Right lung (tissue), 5 donors: ENCODE data around the gene NHS. TPM values are rescaled to one million over a fixed set of nuclear protein-coding genes. Genes with fewer than 3 reads are reported as not detected.
"Not testable (repeated sequence)": the region's sequence is repeated elsewhere in the genome, so short reads cannot be mapped to it uniquely, and the experiment has no call there.

Experiments used
- DNase-seq, 2 donors: peaks; one replicate each; pipeline ENCODE4 v3.0.0-alpha.2; 2013
- polyA plus RNA-seq, 5 donors: library from polyadenylated mRNA; unstranded; fragments of 120-200 nt; gene quantifications; one replicate each; pipeline versions ENCODE4 v1.2.1 to v1.2.3, GENCODE V29; 2013; ENCODE audit warnings: inconsistent platforms in 1 of 5, low replicate concordance in 1 of 5; ENCODE audit not compliant: insufficient read length in 5 of 5, insufficient read depth in 1 of 5

NHS gene
- polyA plus RNA-seq, 5 donors, result 5.0 to 7.8 (median 7.2) TPM

DNA sequence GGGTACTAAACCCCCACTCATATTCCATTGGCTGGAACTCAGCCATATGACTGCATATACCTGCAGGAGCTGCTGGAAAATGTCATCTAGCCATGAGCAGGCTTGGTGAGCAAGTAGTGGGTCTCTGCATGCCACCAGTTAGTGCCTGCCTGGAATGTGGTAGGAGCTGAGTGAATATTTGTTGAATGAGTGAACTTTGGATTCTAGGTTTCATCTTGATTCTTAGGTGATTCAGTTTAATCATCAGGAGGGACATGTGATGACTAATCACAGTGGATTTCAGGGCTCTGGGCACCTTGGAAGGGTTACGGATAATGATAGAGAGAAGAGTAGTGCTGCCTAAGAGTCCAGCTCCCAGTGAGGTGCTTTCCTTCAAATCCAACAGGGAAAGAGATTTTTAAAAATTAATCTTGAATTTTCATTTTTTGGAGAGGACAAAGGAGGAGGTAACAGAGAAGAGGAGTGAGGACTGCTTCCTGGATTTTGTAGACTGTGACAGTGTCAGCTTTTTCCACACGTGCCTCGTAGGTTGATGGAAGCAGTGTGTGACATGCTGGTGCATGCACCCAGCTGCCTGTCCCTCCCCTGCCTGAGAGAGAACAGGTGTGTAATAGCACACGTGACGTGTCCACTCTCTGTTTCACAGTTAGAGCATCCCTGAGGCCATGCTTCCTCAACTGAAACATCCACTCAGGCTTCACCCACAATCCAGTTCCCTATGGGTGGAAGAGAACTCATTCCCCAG is 30.4 kb downstream of the NHS start:
- no peak for DNase-seq

DNA sequence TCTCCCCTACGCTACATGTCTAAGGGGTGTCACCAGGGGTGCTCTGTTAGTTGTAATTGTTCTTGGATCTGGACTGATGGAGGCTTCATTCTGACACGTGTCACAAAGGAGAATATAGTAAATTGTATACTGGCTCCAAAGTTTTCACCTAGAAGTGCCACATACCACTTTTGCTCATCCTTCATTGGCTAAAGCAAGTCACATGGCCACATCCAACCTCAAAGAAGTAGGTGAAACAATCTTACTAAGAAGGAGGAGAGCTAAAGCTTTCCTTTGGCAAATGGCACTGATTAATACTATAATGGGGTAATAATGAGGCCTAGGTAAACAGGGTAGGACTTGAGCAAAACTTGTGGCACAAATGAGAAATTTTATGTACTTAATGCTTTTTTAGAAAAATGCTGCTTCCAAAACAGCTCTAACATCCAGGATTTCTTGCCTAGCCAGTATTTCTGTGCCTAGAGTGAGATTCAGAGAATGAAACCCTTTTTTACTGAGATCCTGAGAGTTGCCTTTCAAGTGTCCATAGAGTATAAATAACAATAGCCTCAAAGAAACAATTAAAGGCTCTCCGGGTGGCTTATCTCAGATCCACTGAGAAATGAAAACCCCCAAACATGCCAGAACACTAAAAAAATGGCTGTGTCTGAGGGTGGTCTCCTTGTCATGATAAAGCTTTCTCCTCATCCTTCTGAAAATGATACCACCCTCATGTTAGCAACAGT is 34.7 kb downstream of the NHS start:
- DNase-seq, result no peak

DNA sequence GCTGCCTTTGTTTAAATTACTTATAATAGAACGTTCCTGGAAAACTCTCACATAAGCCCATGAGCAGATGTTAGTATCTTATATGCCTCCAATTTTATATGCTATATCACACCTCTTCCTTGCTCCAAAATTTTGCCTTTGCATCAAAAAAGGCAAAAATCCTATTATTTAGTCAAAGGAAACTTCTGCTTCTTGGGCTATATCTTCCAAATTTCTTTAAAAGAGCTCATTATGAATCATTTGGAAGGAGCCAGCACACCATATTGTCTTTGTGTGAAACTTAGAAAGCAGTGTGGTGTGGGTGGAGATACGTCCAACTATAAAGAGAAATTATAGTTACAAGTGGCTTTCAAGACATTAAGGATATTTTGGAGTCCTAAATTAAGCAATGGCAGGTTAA is 35.7 kb downstream of the NHS start:
- no peak for DNase-seq

DNA sequence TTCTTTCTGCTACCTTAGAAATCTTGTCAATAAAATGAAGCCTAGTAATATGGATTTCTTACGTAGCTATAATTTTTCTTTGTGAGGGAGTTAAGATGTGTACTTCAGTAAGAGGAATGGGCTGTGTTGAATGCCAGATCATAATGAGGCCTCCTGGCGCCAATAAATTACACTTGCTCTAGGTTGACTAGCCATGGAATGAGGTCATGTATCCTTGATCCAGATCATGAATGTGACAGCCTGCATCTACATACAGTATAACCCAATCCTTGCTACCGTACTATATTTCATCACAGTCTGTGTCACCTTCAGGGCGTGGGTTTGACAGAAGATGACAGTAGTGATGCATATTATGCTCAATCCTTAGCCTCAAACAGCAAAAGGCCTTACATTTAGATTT is 36.2 kb downstream of the NHS start:
- no peak for DNase-seq

DNA sequence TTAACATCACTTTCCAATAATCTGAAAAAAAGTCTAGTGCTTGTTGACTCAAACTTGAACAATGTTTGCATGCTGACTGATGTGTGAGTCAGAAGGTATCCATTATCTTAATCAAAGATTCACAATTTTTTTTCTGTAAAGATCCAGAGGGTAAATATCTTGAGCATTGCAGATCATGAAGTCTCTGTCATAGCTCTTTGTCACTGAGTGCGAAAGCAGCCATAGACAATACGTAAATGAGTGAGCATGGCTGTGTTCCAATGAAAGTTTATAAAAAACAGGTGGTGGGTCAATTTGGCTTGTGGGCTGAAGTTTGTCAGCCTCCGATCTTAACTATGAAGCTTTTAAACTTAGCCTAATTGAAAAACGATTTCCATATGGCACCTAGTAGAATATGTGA is 37.7 kb downstream of the NHS start:
- no peak for DNase-seq

DNA sequence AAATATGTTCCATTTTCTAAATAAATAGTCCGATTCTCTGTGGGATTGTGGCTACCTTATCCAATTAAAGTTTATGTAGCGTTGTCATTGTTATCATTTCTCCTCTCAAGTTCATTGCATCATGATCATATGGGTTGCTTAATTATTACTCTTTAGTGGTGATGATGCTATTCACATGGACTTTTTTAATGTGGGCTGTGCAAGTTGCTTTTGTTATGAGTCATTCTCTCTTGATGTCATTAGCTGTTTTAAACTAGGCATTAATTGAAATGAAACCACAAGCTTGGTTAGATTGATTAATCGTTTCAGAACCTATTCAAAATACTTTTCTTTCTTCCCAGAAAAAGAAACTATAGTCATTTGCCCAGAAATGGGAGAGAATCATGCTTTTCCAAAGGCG is 38.2 kb downstream of the NHS start:
- DNase-seq, result no peak

DNA sequence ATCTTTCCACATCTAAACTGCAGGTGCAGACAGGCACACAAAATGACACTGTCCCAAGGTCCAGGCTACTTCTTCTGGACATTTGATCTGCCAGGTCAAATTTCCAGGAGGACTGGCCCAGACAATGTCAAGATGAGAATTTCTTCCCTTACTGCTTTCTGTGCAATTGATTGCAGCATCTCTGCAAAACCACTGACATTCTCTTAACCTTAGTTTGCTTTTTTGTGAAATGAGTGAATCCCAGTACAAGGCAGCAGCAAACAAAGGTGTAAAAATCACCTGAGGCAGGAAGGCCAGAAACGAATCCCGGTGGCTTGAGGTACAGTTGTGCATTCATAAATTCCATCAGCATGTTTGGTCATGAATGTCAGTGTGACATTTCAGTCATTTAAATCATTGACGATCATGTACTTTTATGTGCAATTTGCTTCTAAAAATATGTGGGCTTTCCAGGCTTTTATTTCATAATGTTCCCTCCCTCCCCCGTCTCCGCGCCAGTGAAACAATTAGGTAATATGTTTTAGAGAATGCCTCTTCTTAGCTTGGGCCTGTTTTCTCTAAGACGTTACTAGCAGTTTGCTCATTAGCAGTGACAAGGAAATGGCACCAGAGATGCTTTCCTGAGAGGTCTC is 39.1 kb downstream of the NHS start:
- DNase-seq, result no peak

DNA sequence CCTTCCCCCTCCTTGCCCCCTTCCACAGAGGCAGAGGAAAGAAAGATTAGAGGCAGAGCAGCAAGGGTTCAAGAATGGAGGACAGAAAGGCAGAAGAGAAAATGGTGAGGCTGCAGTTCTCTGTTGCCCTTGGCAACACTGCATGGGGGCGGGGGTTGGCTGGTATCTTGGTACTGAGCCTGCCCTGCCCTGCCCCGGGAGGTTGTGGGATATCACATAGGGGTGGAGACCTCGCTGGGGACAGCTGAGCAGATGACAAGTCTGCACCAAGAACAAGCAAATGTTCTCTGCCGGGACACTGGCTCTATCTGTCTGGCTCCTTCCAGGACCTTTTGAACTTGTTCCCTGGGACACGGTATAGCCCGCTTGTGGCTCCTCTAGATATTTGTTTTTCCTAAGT is 39.8 kb downstream of the NHS start:
- DNase-seq, result no peak

DNA sequence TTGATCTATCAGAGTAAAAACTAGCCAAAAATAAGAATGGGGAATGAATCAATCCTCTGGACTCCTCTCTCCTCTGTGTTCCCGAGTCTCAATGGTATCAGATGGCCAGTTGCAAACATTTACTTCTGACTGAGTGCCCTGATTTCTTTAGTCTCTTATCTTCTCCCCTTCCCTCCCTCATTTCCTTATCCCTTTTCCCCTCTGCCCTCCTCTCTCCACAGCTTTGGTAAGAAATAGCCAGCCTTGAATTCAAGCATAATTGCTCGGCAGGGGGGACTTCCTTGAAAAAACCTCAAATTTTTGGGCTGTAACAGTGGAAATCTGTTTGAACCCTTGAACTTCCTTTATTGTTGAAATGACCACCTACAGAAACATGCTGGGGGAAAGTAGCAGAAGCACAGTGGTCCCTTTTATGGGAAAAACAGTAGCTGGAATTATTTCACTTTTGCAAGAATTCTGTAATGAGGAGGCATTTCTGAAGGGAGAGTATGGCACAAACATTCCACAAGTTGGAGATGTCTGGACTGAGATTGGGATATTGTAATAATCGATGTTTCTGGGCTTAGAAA is 40.3 kb downstream of the NHS start:
- no peak for DNase-seq

DNA sequence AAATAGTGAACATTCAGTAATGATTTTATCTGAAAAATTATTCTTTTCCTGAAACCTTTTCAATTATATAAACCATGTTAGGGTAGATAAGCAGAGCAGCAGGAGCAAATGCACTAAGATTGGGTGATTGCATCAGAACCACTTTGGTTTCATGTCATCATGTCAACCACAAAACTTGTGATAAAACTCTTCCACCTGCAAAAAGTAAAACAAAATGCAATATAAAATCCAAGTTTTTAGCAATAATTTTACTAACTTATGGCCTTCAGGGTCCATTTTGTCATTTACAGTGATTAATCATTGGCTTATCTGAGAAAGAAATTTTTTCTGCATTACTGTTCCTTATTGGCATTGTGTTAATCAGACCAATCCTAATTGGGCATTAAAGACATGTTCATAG is 42.4 kb downstream of the NHS start:
- DNase-seq, result no peak

DNA sequence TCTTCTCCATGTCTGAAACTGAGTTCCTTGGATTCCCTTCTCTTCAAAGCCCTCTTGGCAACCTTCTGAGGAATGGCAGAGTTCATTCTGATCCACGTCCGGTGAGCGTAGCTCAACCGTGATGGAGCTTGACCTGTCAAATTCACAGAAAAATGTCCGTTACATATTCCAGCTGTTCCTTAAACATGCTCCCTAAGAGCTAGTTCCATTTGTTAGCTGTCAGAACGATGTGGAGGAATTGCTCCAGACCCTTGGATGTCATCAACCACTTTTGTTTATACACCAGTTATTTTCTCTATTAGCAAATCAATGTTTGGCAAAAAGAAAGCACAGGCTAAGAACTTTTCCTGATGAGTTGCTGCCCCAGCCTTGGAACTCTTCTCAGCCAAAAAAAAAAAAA is 50.1 kb downstream of the NHS start:
- peak; percentile 24 to 31 for DNase-seq

DNA sequence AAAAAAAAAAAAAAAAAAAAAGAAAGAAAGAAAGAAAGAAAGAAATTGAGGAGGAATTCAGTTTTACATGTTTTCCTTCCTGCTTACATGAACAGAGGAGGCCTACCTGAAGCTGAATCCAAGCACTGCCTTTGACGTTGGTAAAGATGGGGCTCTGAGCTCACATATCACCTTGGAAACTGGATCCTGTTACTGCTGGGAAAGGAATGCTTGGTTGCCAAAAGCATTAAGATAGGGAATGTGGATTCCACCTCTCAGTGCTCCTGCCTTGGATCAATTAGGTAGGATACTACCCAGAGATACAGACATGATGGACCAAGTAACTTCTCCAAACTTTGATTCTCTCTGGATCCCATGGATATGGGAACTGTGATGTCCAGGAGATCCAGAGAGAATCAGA is 50.6 kb downstream of the NHS start:
- no peak for DNase-seq

DNA sequence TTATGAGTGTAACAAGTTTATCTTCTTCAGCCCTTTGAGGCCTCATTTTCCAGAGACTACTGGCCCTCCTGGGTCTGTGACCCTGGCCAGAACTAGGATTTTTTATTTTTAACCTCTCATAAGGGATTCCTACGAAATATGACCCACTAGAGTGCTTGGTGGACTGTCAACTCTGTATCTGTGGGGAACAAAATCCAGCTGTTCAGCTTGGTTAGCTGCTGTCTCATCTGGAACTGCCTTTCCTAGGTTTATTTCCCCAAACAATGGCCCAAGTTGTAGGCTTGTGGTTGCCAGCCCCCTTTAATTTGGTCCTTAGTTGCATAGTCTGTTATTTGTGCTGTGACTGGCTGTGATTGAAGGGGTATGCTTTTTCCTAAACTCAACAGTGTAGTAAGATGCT is 56.2 kb downstream of the NHS start:
- DNase-seq, result peak in 1 of 2 donors; percentile 38

DNA sequence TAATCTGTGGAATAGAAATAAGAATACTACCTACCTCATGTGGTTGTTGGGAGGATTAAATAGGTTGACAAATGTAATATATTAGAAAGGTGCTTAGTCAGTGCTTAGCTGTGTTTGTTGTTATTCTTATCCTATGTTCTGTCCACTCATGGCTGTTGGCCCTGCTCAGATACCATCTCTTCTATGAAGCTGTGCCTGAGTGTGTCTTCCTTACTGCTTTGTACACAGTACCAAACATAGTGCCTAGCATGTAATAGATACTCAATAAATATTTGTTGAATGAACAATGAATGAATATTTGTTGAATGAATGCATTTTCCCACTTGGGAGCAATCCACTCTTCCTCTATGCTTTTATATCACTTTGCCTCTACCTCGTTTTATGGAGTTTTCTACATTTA is 57.2 kb downstream of the NHS start:
- no peak for DNase-seq

DNA sequence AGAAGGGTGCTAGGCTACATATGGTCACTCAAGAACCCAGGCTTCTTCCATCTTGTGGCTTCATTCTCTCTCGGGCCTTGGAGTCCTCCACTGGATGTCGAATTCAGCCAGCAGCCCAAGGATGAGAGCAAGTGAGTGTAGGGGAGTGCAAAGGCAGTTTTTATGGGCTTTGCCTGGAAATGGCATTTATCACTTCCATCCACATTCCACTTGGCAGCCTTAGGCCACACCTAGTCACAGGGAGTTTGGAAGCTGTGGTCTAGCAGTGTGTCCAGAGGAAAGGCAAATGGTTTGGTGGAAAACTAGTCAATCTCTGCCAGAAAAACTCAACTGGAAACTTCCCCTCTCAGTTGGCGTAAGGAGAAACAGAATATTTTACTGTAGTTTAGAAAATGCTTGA is 59.0 kb downstream of the NHS start:
- DNase-seq, result no peak

DNA sequence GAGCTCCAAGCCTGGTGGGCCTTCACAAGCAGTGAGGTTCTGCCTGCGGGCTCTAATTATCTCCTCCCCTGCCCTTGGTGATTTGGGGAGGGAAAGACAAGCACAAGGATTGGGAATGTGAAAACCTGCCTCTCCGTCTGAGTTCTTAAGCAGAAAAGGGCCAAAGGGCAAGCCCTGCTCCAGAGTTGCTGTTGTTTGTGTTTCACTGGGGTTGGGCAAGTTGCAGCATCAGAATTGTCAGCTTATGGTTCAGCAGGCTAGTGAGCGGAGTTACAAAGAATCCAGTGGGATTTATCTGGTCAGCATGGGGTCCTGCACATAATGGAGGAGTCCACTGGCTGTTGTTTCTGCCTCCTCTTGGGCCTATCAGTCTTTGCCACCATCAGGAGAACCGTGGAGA is 60.5 kb downstream of the NHS start:
- DNase-seq, result no peak

DNA sequence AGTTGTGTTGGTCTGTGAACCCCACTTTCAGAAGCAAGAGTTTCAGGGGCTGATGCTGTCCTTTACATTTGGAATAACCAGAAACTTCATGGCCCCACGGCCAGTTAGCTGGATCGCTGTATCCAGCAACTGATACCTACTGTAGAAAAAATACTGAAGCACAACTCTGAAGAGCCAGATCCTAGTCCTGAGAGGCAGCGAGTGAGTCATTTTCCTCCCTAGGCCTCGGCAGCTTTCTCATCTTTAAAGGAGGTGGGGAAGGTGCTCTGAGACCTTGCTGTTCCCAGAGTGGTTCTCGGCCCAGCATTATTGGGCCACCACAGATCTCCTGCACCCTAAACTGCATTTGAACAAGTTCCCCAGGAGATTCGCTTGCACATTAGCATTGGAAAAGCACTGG is 63.2 kb downstream of the NHS start:
- DNase-seq, result no peak

DNA sequence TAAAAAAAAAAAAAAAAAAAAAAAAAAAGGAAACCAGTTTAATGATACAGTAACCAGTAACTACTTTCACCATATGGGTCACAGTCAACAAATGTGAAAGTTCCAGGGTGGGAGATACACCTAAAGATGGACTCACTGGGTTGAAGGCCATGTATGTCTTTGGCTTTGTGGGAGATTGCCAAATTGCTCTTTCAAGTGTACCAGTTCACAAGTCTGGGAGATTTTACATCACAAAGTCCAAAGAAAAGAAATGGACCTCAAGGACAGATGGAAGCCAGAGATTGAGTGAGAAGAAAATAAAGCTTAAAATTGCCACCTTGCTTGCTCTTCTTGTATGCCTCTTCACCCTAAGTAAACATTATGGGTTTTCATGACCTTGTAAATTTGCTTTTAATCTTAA is 65.3 kb downstream of the NHS start:
- no peak for DNase-seq

DNA sequence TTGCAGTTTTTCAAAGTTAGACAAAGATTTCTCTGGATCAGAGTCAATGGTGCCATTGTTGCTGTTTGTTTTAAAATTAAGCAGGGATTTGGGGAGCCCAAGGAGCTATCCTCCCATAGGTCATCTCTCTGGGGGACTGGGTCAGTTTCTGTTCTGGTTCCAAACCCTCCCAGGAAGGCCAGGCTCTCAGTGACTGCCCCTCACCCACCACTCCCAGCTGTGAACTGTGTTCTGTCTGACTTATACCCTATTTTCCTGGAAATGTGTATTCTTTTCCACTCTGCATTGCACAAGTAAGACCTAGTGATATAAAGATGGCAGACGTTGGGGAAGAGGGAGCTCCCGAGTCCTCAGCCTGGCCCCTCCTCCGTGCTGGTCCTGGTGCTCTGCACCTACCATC is 65.8 kb downstream of the NHS start:
- DNase-seq, result no peak

DNA sequence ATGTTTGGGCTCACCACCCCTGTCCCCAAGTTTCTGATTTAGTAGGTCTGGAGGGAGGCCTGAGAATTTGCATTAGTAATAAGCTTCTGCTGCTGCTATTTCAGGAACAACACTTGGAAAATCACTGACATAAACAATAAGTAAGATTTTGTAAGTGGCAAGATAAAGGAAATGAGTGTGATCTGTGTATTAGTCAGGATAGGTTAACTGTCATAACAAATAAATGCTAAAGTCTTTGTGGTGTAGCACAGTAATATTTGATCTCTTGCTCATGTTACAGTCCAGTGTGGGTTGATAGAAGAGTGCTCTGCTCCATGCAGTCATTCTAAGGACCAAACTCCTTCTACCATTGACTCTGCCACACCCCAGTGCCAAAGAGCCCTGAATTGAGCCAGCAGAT is 67.0 kb downstream of the NHS start:
- DNase-seq, result no peak

DNA sequence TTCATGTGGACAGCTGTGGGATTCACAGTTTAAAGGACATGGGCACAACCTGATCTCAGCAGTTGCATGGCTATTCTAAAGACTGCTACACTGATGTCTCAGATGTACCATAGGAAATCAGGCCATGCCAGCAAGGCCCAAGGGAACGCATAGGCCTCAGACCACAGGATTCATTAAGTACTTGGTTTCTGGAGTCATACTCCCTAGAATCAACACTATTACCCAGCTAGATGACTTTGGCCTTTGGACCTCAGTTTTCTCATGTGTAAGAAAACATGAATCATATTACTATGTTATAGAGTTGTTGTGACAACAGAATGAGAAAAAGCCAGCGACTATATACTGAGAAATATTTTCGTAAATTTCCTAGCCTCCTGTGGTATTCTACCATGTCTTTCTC is 67.9 kb downstream of the NHS start:
- no peak for DNase-seq

DNA sequence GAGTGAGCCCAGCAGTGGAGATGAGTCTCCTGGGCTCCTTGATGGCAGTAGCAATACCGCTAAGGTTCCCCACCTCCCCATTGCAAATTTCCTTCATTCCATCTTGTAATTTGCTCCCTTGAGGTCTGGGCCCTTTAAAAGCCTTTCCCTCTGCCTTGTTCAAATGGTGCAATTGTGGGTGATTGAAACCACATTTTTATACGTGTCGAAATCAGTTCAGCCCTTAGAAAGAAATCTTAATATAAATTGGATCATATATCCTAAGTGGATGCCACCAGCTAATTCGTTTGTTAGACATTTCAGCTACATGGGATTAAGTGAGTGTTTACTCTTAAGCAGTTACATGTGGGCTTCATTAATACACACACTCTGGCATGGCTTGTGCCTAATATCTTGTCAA is 68.6 kb downstream of the NHS start:
- DNase-seq, result peak in 1 of 2 donors; percentile 13

DNA sequence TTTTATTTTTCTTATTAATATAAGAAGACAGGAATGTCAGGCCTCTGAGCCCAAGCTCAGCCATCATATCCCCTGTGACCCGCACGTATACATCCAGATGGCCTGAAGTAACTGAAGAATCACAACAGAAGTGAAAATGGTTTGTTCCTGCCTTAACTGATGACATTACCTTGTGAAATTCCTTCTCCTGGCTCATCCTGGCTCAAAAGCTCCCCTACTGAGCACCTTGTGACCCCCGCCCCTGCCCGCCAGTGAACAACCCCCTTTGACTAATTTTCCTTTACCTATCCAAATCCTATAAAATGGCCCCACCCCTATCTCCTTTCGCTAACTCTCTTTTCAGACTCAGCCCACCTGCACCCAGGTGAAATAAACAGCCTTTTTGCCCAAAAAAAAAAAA is 71.3 kb downstream of the NHS start:
- DNase-seq, result not testable (repeated sequence)
